Measurements from ENCODE around the gene PRKCA. TPM values are rescaled to one million over a fixed set of nuclear protein-coding genes. Genes with fewer than 3 reads are reported as not detected.

The PRKCA gene
- total RNA-seq, 4 donors from 2014 or later, result 26.0 to 89.0 (median 32.8) TPM

DNA sequence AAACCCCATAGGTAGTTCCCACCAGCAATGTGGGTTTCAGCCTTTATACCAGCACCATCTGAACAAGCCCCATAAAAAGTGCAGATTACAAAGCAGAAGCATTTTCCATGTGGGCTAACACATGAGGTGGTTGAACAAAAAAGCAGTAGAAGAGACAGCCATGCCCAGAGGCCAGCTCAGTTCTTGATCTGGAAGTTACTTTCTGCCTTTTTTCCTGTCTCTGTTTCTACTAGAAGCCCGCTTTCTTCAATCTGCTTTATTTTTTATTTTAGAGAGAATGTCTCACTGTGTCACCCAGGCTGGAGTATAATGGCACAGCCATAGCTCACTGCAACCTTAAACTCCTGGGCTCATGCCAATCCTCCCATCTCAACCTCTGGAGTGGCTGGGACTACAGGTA, 41.7 kb upstream of the PRKCA start:
- H3K27me3 ChIP-seq, result no peaks in the 10 kb centered on the region
- no peaks in the 10 kb centered on the region for H3K4me1 ChIP-seq
- H3K27ac ChIP-seq, result no peak overlapping the region
- H3K9me3 ChIP-seq, result no peaks in the 10 kb centered on the region
- ATAC-seq, result no peak
- 36 to 87% methylated on average over 1 of the region's 1 CpG for WGBS, 2 donors (ENCODE audit: low coverage in 1 of 2)
- no peak for TF ChIP-seq POLR2A (IDR thresholded peaks at IDR 0.05)
- TF ChIP-seq, protein P1, sequence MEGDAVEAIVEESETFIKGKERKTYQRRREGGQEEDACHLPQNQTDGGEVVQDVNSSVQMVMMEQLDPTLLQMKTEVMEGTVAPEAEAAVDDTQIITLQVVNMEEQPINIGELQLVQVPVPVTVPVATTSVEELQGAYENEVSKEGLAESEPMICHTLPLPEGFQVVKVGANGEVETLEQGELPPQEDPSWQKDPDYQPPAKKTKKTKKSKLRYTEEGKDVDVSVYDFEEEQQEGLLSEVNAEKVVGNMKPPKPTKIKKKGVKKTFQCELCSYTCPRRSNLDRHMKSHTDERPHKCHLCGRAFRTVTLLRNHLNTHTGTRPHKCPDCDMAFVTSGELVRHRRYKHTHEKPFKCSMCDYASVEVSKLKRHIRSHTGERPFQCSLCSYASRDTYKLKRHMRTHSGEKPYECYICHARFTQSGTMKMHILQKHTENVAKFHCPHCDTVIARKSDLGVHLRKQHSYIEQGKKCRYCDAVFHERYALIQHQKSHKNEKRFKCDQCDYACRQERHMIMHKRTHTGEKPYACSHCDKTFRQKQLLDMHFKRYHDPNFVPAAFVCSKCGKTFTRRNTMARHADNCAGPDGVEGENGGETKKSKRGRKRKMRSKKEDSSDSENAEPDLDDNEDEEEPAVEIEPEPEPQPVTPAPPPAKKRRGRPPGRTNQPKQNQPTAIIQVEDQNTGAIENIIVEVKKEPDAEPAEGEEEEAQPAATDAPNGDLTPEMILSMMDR (IDR thresholded peaks at IDR 0.05), result no peak
- TF ChIP-seq EP300 (IDR thresholded peaks at IDR 0.05), result no peak
- TF ChIP-seq POLR2AphosphoS5 (IDR thresholded peaks at IDR 0.05), result no peak
- H3K4me3 ChIP-seq, result no peak overlapping the region
- no peaks in the 10 kb centered on the region for H3K36me3 ChIP-seq

GRCh38 chr17:66262767-66263166, 39.6 kb upstream of the PRKCA start:
- Histone ChIP-seq H3K4me1 (no peaks in the 10 kb centered on the region), H3K36me3 (no peaks in the 10 kb centered on the region), H3K27ac (no peak overlapping the region), H3K4me3 (no peak overlapping the region), H3K9me3 (no peaks in the 10 kb centered on the region), H3K27me3 (no peaks in the 10 kb centered on the region)
- no peak for TF ChIP-seq POLR2A (IDR thresholded peaks at IDR 0.05)
- TF ChIP-seq, protein P1 (IDR thresholded peaks at IDR 0.05), result no peak
- no peak for TF ChIP-seq POLR2AphosphoS5 (IDR thresholded peaks at IDR 0.05)
- no peak for TF ChIP-seq EP300 (IDR thresholded peaks at IDR 0.05)
- 38 to 65% methylated on average over 1 to 2 of the region's 2 CpGs for WGBS, 2 donors (ENCODE audit: low coverage in 1 of 2)
- ATAC-seq, result no peak

DNA sequence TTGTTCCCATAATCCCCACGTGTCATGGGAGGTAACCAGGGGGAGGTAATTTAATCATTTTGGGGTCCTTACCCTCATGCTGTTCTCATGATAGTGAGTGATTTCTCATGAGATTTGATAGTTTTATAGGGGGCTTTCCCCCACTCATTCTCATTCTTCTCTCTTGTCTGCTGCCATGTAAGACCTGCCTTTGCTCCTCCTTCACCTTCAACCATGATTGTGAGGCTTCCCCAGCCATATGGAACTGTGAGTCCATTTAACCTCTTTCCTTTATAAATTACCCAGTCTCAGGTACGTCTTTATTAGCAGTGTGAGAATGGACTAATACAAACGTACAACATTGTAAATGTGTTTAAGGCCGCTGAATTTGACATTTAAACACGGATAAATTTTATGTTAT, 37.7 kb upstream of the PRKCA start:
- no peaks in the 10 kb centered on the region for H3K4me1 ChIP-seq
- no peaks in the 10 kb centered on the region for H3K36me3 ChIP-seq
- no peak for TF ChIP-seq EP300 (IDR thresholded peaks at IDR 0.05)
- TF ChIP-seq, protein P1 (IDR thresholded peaks at IDR 0.05), result no peak
- TF ChIP-seq POLR2AphosphoS5 (IDR thresholded peaks at IDR 0.05), result no peak
- no peak for TF ChIP-seq POLR2A (IDR thresholded peaks at IDR 0.05)
- no peaks in the 10 kb centered on the region for H3K27me3 ChIP-seq
- no peaks in the 10 kb centered on the region for H3K9me3 ChIP-seq
- no peak overlapping the region for H3K27ac ChIP-seq
- H3K4me3 ChIP-seq, result no peak overlapping the region
- no peak for ATAC-seq
- WGBS, 2 donors (ENCODE audit: low coverage in 1 of 2), result 83 to 93% methylated on average over 5 of the region's 5 CpGs

- no peak for ATAC-seq
- no peak overlapping the region for H3K4me3 ChIP-seq
Observed at GRCh38 chr17:66268247-66268927, 34.0 kb upstream of the PRKCA start.

More at GRCh38 chr17:66268247-66268927, 34.0 kb upstream of the PRKCA start:
- Histone ChIP-seq H3K27ac (no peak overlapping the region), H3K27me3 (no peaks in the 10 kb centered on the region), H3K4me1 (peaks cover 0 to 11% (median 0%) of the 10 kb centered on the region in 3 donors), H3K9me3 (no peaks in the 10 kb centered on the region), H3K36me3 (no peaks in the 10 kb centered on the region)
- 35 to 45% methylated on average over 4 to 8 of the region's 8 CpGs for WGBS, 2 donors (ENCODE audit: low coverage in 1 of 2)
- no peak for TF ChIP-seq POLR2AphosphoS5 (IDR thresholded peaks at IDR 0.05)
- TF ChIP-seq, protein P1 (IDR thresholded peaks at IDR 0.05), result no peak
- no peak for TF ChIP-seq POLR2A (IDR thresholded peaks at IDR 0.05)
- no peak for TF ChIP-seq EP300 (IDR thresholded peaks at IDR 0.05)

All from gastroesophageal sphincter (tissue), 4 donors.